ENCODE data around the gene GJE1. TPM values are rescaled to one million over a fixed set of nuclear protein-coding genes. Genes with fewer than 3 reads are reported as not detected.
"Not testable (repeated sequence)": the region's sequence is repeated elsewhere in the genome, so short reads cannot be mapped to it uniquely, and the experiment has no call there.

Gene GJE1
- total RNA-seq, 1 experiment from 2014 or later = not detected

DNA sequence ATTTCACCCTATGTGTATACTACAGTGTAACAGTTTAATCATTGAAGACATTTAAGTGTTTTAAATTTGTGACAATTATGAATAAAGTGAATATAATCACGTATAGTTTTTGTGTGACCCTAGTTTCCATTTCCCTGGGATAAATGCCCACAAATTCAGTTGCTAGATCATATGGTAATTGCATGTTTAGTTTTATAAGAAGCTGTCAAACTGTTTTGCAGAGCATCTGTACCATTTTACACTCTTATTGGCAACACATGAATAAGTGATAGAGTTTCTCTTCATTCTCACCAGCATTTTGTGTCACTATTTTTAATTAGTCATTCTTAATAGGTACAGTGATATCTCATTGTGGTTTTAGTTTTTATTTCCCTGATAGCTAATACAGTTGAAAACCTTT is 21.6 kb downstream of the GJE1 start:
- Histone ChIP-seq H3K36me3 (peaks cover 8% of the 10 kb centered on the region), H3K27me3 (no peaks in the 10 kb centered on the region), H3K9me3 (no peaks in the 10 kb centered on the region), H3K4me3 (no peak overlapping the region)
- no peak for DNase-seq

DNA sequence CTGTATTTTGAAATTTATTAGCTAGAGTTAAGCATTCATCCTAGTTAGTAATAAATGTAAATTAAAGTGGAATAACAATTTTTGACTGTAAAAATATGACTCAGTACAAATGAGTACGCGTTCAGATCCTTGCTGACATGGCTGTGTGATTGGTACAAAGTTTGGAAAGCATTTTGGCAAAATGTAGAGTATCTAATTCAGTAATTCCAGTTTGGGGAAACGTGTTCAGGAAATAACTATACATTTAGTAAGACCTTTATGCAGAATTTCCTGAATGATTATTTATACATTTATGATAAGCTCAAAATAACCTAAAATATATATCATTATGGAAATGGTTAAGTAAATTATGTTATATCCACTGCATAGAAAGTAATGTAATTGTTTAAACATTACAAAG is 22.4 kb downstream of the GJE1 start:
- Histone ChIP-seq H3K36me3 (peaks cover 7% of the 10 kb centered on the region), H3K4me3 (no peak overlapping the region), H3K27me3 (no peaks in the 10 kb centered on the region), H3K9me3 (no peaks in the 10 kb centered on the region)
- no peak for DNase-seq

DNA sequence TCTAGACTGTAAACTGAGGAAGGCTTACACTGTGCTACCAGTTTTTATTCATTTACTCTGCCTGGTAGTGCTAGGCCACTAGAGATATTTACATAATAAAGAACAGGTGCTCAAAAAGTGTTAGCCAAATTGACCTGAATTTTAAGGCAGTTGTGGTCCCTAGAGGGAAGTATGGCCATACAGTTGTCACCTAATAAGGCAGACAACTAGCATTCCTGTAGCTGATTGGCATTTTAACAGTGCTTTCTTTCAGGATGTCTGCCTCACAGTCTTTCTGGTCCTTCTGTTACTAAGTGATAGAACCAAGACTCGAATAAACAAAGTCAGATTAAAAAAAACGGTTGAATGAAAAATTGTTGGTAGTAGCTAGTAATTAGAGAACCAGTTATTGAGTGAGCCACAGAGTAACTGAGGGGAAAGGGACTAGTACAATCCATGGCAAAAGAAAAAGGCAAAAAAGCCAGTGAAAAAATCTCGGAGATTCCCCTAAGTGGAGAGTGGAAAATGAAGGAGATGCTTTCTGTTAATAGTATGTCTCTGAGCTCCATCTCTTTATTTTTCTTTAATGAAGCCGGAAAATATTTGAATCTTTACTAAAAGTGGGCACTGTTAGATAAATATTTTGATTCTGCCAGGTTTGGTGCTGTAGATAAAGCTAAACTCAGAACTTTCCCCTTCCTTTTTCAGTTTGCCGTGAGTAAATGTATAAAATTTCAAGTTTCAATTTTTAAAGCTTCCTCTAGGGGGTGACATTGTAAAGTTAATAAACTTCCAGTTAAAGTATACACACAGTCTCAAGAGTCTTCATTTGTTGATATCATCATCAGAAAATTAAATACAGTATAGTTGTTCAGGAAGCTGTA is 23.4 kb downstream of the GJE1 start:
- Histone ChIP-seq H3K27me3 (no peaks in the 10 kb centered on the region), H3K36me3 (peaks cover 5% of the 10 kb centered on the region), H3K4me3 (no peak overlapping the region), H3K9me3 (no peaks in the 10 kb centered on the region)
- no peak for DNase-seq

DNA sequence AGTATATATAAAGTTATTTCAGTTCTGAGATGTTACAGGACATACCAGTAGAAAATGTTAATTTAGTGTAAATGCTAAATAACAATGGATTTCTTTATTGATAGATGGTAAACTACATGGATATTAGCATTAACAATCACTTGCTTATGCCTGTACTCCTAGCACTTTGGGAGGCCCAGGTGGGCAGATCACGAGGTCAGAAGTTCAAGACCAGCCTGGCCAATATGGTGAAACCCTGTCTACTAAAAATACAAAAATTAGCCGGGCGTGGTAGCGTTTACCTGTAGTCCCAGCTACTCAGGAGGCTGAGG is 24.0 kb downstream of the GJE1 start:
- H3K9me3 ChIP-seq, DNase-seq: not testable (repeated sequence)

DNA sequence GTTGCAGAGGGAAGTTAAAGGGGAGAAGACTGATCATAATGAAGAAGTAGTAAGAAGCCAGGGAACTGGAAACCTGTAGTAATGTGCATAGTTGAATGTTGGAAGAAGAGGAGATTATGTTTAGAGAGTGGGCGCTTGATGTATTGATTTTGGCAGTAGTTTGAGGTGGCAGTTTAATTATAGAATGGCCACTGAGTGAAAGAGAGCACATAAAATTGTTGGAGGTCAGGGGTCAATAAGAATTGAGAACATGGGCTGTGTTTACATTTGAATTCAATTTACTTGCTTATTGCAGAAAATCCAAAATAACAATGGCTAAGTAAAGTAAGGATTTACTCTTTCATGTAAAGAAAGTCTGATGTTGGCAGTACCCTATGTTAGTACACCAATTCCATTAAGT is 30.1 kb downstream of the GJE1 start:
- Histone ChIP-seq H3K36me3 (peaks cover 17% of the 10 kb centered on the region), H3K9me3 (no peaks in the 10 kb centered on the region), H3K4me3 (no peak overlapping the region), H3K27me3 (no peaks in the 10 kb centered on the region)
- no peak for DNase-seq

More for the DNA sequence above, 24.0 kb downstream of the GJE1 start:
- H3K36me3 ChIP-seq, H3K27me3 ChIP-seq, H3K4me3 ChIP-seq: not testable (repeated sequence)

DNA sequence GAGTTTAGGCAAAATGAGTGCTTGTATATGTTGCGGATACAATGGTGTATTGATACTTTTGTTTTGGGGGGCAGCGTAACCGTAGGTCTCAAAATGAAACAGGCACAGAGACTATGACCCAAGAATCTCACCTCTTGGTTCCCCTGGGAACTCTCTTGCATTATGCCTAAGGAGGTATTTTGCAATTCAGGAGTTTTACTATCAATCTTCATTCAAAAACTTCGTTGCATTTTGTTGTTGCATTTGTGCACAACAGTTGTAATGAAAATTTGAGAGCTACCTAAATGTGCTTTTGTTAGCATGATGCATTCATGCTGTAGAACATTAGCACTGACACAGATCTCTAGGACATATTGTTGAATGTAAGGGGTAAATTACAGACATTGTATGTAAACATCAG is 32.5 kb downstream of the GJE1 start:
- H3K4me3 ChIP-seq = no peak overlapping the region
- DNase-seq = no peak
- H3K27me3 ChIP-seq = no peaks in the 10 kb centered on the region
- no peaks in the 10 kb centered on the region for H3K9me3 ChIP-seq
- peaks cover 17% of the 10 kb centered on the region for H3K36me3 ChIP-seq

DNA sequence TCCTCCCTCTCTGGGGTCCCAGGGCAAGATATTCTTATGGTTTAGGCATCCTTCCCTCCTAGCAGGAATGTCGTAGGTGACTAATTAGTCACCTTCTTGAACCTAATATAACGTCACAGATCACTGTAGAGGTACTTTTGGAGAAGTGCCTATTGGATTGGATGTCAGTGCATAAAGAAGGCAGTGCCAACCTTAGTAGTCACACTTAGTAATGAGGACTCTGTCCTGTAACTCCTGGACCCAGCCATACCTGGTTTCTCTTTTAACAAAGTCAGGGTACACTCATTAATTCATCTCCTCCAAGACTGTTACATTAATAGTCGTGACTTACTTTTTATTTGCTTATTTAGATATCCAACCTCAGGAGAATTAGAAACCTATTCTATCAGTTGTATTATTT is 34.3 kb downstream of the GJE1 start:
- Histone ChIP-seq H3K9me3 (no peaks in the 10 kb centered on the region), H3K4me3 (no peak overlapping the region), H3K27me3 (no peaks in the 10 kb centered on the region), H3K36me3 (peaks cover 30% of the 10 kb centered on the region)
- DNase-seq = no peak

DNA sequence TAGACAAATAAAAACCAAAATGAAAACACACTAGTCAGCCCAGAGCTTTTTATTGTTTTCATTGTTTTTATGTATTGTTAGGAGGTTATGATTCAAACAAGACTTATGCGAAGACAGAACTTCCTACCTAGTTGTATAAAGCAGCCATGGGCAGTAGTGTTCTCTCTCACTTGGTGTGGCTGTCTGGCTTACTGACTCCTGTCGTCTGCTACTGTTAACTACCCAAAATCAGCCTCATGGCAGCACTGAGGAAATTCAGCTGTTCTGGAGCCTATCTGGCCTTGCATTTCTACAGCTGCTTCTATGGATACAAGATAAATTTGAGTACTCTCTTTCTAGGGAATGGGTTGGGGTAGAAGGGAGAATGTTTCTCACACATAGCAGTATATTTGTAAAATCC is 34.8 kb downstream of the GJE1 start:
- Histone ChIP-seq H3K36me3 (peaks cover 34% of the 10 kb centered on the region), H3K27me3 (no peaks in the 10 kb centered on the region), H3K9me3 (no peaks in the 10 kb centered on the region), H3K4me3 (no peak overlapping the region)
- no peak for DNase-seq

DNA sequence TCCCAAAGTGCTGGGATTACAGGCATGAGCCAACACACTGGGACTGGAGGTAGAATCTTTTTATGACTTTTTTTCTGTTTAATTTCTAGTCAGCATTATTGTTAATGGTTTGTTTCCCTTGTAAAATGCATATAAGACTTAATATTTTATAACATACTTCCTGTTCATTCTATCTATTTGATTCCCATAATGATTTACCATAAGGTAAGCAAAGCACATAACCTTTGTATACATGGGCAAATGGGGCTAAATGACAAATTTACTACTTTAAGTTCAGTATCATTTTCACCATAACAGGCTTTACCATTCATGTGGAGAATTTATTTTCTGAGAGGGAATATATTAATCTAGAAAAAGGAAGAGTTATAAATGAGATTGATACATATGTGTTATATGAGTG is 38.6 kb downstream of the GJE1 start:
- DNase-seq = no peak
- H3K36me3 ChIP-seq = peaks cover 51% of the 10 kb centered on the region

DNA sequence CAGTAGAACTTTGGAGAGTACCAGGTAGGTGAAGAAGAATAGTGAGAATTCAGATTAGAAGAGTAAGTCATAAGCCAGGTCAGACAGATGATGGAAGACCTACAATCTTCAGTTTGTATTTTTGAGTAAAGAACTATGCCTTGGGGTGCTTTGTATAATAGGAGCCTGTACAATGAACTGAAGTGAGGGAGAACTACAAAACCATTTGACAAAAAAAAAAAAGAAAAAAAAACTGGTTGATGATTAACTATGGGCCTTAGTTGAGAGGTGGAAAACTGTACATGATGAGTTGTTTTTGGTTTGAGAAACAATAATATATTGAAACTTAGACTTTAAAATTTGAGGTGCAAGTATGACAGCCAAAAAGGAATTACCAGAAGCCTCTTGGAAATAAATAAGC is 40.0 kb downstream of the GJE1 start:
- no peak for DNase-seq
- H3K27me3 ChIP-seq = no peaks in the 10 kb centered on the region
- H3K4me3 ChIP-seq = no peak overlapping the region
- H3K36me3 ChIP-seq = peaks cover 53% of the 10 kb centered on the region
- H3K9me3 ChIP-seq = no peaks in the 10 kb centered on the region; the same call in none of the 2 replicates

More for the DNA sequence above, 38.6 kb downstream of the GJE1 start:
- no peaks in the 10 kb centered on the region for H3K9me3 ChIP-seq
- no peaks in the 10 kb centered on the region for H3K27me3 ChIP-seq
- H3K4me3 ChIP-seq = no peak overlapping the region

DNA sequence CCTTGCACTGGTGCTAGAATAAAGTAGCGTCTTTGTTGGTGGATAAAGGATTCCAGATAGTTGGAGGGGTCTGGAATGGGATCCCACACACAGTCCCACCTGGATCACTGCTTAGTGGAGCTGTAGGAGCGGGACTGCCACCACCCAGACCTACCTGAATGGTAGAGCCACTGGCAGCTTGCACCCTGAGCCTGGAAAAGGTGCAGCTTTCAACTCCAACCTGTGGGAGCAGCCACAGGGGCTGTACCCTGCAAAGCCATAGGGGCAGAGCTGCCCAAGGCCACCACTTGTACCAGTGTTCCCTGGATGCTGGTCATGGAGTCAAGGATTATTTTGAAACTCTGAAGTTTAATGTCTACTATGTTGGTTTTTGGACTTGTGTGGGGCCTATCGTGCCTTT is 41.3 kb downstream of the GJE1 start:
- H3K4me3 ChIP-seq = no peak overlapping the region
- peaks cover 58% of the 10 kb centered on the region for H3K36me3 ChIP-seq
- H3K9me3 ChIP-seq = no peaks in the 10 kb centered on the region; the same call in none of the 2 replicates
- H3K27me3 ChIP-seq = no peaks in the 10 kb centered on the region
- no peak for DNase-seq

DNA sequence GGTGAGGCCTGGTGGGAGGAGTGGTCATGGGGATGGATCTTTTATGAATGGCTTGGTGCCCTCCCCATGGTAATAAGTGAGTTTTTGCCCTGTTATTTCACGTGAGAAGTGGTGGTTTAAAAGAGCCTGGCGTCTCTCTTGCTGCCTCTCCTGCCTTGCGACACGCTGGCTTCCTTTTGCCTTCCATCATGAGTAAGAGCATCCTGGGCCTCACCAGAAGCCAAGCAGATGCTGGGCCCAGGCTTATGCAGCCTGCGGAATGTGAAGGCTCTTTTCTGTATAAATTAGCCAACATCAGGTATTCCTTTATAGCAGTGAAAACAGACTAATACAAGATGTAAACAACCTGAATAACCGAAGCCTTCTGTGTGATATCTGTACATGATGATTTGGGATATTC is 42.0 kb downstream of the GJE1 start:
- Histone ChIP-seq H3K9me3 (no peaks in the 10 kb centered on the region; the same call in none of the 2 replicates), H3K36me3 (peaks cover 54% of the 10 kb centered on the region), H3K27me3 (no peaks in the 10 kb centered on the region), H3K4me3 (no peak overlapping the region)
- no peak for DNase-seq

DNA sequence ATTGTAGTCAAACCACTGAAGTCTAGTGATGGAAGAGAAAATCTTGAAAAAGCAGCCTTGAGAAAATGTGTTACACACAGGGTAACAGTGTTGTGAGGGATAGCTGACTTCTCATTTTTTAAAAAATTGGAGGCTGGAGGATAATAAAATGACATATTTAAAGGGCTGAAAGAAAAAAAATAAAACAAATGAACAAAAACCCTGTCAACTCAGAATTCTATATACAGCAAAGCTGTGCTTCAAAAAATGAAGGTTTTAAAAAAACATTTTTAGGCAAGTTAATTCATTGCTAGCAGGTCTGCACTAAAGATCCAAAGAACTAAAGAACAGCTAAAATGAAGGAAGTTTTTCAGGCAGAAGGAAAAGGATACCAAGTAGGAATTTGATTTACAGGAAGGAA is 45.4 kb downstream of the GJE1 start:
- Histone ChIP-seq H3K9me3 (no peaks in the 10 kb centered on the region; the same call in none of the 2 replicates), H3K4me3 (no peak overlapping the region), H3K36me3 (peaks cover 33% of the 10 kb centered on the region), H3K27me3 (no peaks in the 10 kb centered on the region)
- no peak for DNase-seq

DNA sequence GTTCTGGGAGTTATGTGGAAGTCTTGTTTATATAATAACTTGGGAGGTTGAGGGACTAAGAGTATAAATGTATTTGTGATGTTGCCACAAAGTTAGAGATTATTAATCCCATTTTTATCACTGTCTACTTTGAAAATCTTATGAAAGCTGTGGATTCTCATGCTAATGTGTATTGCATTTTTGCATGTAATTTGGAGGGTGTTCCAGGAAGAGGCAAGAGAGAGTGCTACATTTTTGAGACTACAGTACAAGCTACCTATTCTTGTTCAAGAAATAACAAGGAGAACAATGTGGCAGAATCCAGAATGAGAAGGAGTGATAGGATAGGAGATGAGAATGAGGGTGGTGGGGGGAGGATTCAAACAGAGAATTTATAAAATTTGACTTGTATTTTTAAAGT is 49.3 kb downstream of the GJE1 start:
- no peak for DNase-seq
- H3K27me3 ChIP-seq = no peaks in the 10 kb centered on the region
- H3K36me3 ChIP-seq = peaks cover 21% of the 10 kb centered on the region
- H3K9me3 ChIP-seq = no peaks in the 10 kb centered on the region; the same call in none of the 2 replicates
- H3K4me3 ChIP-seq = no peak overlapping the region

DNA sequence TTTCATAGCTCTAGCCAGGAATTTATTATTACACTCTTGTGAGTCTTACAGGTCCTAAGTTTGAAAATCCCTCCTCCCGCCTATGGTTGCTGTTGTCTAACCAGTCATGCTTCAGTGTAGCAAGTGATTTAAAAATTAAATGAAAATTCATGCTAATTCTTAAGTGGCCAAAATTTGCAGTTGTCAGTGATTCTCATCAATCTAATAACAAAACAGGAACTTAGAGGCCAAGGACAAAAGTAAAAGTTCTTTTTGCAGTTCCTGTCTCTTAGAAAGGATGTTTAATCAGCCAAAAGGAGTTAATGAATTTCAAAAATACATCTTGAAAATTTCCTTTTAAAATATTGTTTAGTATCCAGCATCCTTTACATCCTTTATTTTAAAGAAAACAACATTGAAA is 50.6 kb downstream of the GJE1 start:
- Histone ChIP-seq H3K27me3 (no peaks in the 10 kb centered on the region), H3K36me3 (peaks cover 8% of the 10 kb centered on the region), H3K9me3 (no peaks in the 10 kb centered on the region), H3K4me3 (no peak overlapping the region)
- no peak for DNase-seq

DNA sequence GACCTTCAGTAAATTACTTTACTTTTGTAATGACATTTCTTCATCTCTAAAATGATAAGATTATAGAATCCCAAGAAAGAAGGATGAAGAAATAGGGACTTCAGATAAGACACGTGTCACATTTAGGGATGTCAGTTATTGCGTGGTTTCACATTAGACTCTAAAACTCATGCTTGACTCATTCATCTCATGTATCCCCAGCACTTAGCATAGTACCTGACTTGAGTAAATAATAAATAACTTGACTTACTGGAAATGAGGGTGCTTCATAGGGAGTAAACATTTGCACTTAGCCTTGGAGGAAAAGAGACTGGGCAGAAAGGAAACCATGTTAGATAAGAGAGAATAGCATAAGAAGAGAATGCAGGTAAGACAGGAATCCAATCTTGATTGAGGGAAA is 51.6 kb downstream of the GJE1 start:
- DNase-seq = no peak
- no peaks in the 10 kb centered on the region for H3K27me3 ChIP-seq
- H3K36me3 ChIP-seq = peaks cover 7% of the 10 kb centered on the region; the same call in 1 of the 2 replicates
- no peak overlapping the region for H3K4me3 ChIP-seq
- H3K9me3 ChIP-seq = no peaks in the 10 kb centered on the region
